ENCODE results near the gene PXMP2. TPM values are rescaled to one million over a fixed set of nuclear protein-coding genes. Genes with fewer than 3 reads are reported as not detected.

Gene PXMP2
- total RNA-seq, 4 donors from 2014 or later, result 25.7 to 57.6 (median 38.4) TPM

DNA sequence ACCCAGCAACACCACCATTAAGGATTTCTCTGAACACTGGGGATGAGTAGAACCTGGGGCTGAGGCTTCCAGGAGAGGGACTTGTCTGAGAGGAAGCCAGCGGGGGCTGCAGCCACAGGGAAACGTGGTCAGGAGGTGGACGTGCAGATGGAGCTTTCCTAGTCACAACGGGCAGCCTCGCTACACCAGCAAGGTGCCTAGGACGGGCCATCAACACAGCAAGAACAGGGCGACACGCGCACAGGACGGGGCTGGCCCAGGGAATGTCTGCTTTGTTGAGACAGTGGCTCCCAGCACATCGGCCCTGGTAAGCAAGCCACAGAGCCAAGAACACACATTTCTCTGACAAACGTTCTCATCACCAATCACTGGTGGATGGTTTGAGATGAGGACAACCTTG, 49.0 kb downstream of the PXMP2 start:
- TF ChIP-seq, protein P1, sequence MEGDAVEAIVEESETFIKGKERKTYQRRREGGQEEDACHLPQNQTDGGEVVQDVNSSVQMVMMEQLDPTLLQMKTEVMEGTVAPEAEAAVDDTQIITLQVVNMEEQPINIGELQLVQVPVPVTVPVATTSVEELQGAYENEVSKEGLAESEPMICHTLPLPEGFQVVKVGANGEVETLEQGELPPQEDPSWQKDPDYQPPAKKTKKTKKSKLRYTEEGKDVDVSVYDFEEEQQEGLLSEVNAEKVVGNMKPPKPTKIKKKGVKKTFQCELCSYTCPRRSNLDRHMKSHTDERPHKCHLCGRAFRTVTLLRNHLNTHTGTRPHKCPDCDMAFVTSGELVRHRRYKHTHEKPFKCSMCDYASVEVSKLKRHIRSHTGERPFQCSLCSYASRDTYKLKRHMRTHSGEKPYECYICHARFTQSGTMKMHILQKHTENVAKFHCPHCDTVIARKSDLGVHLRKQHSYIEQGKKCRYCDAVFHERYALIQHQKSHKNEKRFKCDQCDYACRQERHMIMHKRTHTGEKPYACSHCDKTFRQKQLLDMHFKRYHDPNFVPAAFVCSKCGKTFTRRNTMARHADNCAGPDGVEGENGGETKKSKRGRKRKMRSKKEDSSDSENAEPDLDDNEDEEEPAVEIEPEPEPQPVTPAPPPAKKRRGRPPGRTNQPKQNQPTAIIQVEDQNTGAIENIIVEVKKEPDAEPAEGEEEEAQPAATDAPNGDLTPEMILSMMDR (IDR thresholded peaks at IDR 0.05), result no peak
- TF ChIP-seq POLR2A (IDR thresholded peaks at IDR 0.05), result no peak
- H3K36me3 ChIP-seq, result peaks cover 78 to 89% of the 10 kb centered on the region in 2 donors
- WGBS, 2 donors, result 88 to 96% methylated on average over 11 to 12 of the region's 12 CpGs
- no peak overlapping the region for H3K4me3 ChIP-seq (replicated peaks in 1 of 3)
- no peaks in the 10 kb centered on the region for H3K9me3 ChIP-seq
- no peak overlapping the region for H3K27ac ChIP-seq
- no peaks in the 10 kb centered on the region for H3K27me3 ChIP-seq
- intact Hi-C loops (cut with DNase I), result no loop called here
- no peaks in the 10 kb centered on the region for H3K4me1 ChIP-seq
- no peak for DNase-seq

DNA sequence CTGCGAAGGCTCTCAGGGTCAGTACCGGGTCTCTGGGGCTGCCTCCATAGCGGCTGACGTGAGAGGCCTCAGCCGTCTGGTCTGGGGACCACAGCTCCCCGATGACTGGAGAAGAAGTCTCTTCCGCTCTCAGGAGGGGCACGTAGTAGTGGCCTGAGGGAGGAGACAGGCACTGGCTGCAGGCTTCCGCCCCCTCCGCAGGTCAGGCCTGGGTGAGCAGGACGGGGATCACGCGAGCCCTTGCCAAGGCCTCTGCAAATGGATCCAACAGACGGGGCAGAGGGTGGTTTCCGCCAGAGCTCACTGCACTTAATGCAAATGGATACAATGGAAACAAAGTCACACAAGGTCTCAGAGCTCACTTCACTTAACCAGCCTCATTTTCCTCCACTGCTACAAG, 49.5 kb downstream of the PXMP2 start:
- H3K9me3 ChIP-seq, result no peaks in the 10 kb centered on the region

DNA sequence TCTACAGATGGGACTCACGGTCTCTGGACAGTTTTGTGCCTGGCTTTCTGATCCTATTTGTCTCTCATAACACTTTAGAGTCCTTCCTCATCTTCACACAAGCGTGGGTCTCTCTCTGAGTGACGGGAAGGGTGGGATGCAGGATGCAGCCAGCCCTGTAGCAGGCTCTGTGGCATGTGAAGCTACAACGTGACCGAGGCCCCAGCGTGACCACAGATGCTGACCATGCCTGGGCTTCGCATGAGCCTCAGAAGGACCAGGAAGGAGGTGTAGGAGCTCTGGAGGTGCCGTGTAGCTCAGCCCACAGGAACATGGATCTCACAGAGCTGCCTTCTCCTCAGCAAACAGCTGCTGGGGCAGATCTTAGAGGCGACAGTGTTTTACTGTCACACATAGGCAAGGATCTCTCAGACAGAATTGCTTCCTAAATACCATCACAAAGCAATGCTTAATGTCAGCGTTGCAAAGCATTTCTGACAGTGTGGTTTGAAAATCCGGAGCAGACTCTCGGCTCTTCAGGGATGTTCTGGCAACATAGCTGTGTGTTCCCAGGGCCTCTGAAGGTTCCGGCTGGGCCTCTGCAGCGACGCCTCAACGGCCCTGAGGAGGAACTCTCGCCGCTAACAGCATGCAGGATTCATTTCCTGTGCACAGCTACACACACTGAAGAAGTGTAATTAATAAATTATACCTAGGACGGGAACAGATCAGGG, 52.4 kb downstream of the PXMP2 start:
- TF ChIP-seq, protein P1 (IDR thresholded peaks at IDR 0.05), result no peak
- TF ChIP-seq POLR2A (IDR thresholded peaks at IDR 0.05), result no peak
- intact Hi-C loops (cut with DNase I), result no loop called here
- H3K9me3 ChIP-seq, result no peaks in the 10 kb centered on the region
- 91 to 93% methylated on average over 19 of the region's 19 CpGs for whole genome bisulfite sequencing, 2 donors
- no peak overlapping the region for H3K4me3 ChIP-seq (replicated peaks in 1 of 3)
- peaks cover 69 to 77% of the 10 kb centered on the region in 2 donors for H3K36me3 ChIP-seq
- no peak for DNase-seq
- no peak overlapping the region for H3K27ac ChIP-seq
- no peaks in the 10 kb centered on the region for H3K27me3 ChIP-seq
- no peaks in the 10 kb centered on the region for H3K4me1 ChIP-seq

More for the DNA sequence above, 49.5 kb downstream of the PXMP2 start:
- H3K4me1 ChIP-seq, result no peaks in the 10 kb centered on the region
- no peak for DNase-seq
- TF ChIP-seq, protein P1 (IDR thresholded peaks at IDR 0.05), result no peak
- TF ChIP-seq POLR2A (IDR thresholded peaks at IDR 0.05), result no peak
- H3K4me3 ChIP-seq (replicated peaks in 1 of 3), result no peak overlapping the region
- intact Hi-C loops (cut with DNase I), result no loop called here
- H3K27me3 ChIP-seq, result no peaks in the 10 kb centered on the region
- 79 to 92% methylated on average over 6 to 9 of the region's 15 CpGs for WGBS, 2 donors
- peaks cover 73 to 89% of the 10 kb centered on the region in 2 donors for H3K36me3 ChIP-seq
- H3K27ac ChIP-seq, result no peak overlapping the region

DNA sequence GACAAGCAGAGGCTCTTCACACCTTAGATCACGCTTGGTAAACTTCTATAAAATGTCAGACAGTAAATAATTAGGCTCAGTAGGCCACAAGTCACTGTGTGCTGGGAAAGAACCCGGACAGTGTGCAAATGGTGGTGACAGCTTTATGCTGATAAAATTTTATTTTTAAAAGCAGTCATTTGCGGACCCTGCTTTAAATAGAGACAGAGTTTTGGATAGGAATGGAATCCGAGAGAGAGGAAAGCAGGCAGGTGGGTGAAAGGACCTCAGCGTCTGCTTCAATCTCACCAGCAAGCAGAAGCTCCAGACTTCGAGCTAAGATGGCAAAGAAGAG, 52.9 kb downstream of the PXMP2 start:
- H3K4me3 ChIP-seq (replicated peaks in 1 of 3), result no peak overlapping the region
- H3K4me1 ChIP-seq, result no peaks in the 10 kb centered on the region
- WGBS, 2 donors, result 93 to 94% methylated on average over 6 of the region's 6 CpGs
- H3K27me3 ChIP-seq, result no peaks in the 10 kb centered on the region
- intact Hi-C loops (cut with DNase I), result no loop called here
- no peak for DNase-seq
- H3K9me3 ChIP-seq, result no peaks in the 10 kb centered on the region
- peaks cover 68 to 74% of the 10 kb centered on the region in 2 donors for H3K36me3 ChIP-seq
- H3K27ac ChIP-seq, result no peak overlapping the region
- no peak for TF ChIP-seq POLR2A (IDR thresholded peaks at IDR 0.05)
- TF ChIP-seq, protein P1 (IDR thresholded peaks at IDR 0.05), result no peak

DNA sequence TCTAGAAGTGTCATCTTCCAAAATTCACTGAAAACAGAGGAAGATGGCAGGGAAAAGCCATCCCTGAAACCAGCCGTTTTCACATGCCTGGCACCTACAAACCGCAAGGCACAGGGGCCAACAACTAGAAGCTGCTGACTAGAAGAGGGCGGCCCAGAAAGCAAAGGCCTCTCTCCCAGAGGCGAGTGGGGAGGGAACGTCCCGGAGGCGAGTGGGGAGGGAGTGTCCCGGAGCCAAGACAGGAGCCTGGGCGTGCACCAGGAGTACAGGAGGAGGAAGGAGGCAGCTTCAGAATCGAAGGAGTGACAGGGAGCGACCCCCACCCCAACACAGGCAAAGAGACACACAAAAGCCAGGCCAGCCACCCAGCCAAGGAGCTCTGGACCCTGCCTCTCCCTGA, 53.3 kb downstream of the PXMP2 start:
- H3K36me3 ChIP-seq, result peaks cover 68 to 74% of the 10 kb centered on the region in 2 donors
- TF ChIP-seq, protein P1 (IDR thresholded peaks at IDR 0.05), result no peak
- no peak for TF ChIP-seq POLR2A (IDR thresholded peaks at IDR 0.05)
- no peaks in the 10 kb centered on the region for H3K4me1 ChIP-seq
- H3K27me3 ChIP-seq, result no peaks in the 10 kb centered on the region
- 88 to 95% methylated on average over 11 of the region's 11 CpGs for WGBS, 2 donors
- H3K27ac ChIP-seq, result no peak overlapping the region
- H3K9me3 ChIP-seq, result no peaks in the 10 kb centered on the region
- intact Hi-C loops (cut with DNase I), result no loop called here
- DNase-seq, result no peak
- no peak overlapping the region for H3K4me3 ChIP-seq (replicated peaks in 1 of 3)

All from thyroid gland (tissue), 4 donors.